Osteoblast (primary cell): ENCODE data around the gene GLRA1. TPM values are rescaled to one million over a fixed set of nuclear protein-coding genes. Genes with fewer than 3 reads are reported as not detected.
"Not testable (repeated sequence)": the region's sequence is repeated elsewhere in the genome, so short reads cannot be mapped to it uniquely, and the experiment has no call there.

ENCODE experiments used
- DNase-seq: peaks from one replicate; pipeline ENCODE4 v3.0.0; 2011; ENCODE audit warnings: low spot score, mixed read lengths; ENCODE audit not compliant: insufficient read length; ENCODE audit errors: missing footprints
- H2AFZ ChIP-seq: 2 replicates; pipeline ENCODE4 v1.6.0; 2011; ENCODE audit warnings: mild to moderate bottlenecking, low read length
- H3K27ac ChIP-seq: 2 replicates; pipeline ENCODE4 v1.5.1; 2011; ENCODE audit warnings: mild to moderate bottlenecking, low read depth, low read length, moderate library complexity
- H3K27me3 ChIP-seq: 2 replicates; pipeline ENCODE4 v1.6.0; 2012; ENCODE audit warnings: mild to moderate bottlenecking, control low read depth, inconsistent platforms, low read length, moderate library complexity; ENCODE audit not compliant: insufficient read depth
- H3K36me3 ChIP-seq: 2 replicates; pipeline ENCODE4 v1.5.1; 2011; ENCODE audit warnings: mild to moderate bottlenecking, low read length, control low read depth, moderate library complexity; ENCODE audit not compliant: insufficient read depth
- H3K4me1 ChIP-seq: 2 replicates; pipeline ENCODE4 v1.5.1; 2011; ENCODE audit warnings: mild to moderate bottlenecking, low read length, control low read depth, moderate library complexity; ENCODE audit not compliant: insufficient read depth
- H3K4me2 ChIP-seq: 2 replicates; pipeline ENCODE4 v1.6.0; 2011; ENCODE audit warnings: mild to moderate bottlenecking, low read length; ENCODE audit not compliant: insufficient read depth
- H3K4me3 ChIP-seq: fragments of 200-600 bp; sonication (generic); 3 replicates; pipeline ENCODE4 v1.5.1; 2012; ENCODE audit warnings: mild to moderate bottlenecking, low read length, inconsistent platforms; ENCODE audit not compliant: insufficient read depth
- H3K79me2 ChIP-seq: 2 replicates; pipeline ENCODE4 v1.6.0; 2012; ENCODE audit warnings: mild to moderate bottlenecking, low read length, control low read depth, inconsistent platforms; ENCODE audit not compliant: insufficient read depth
- H3K9me3 ChIP-seq: 2 replicates; pipeline ENCODE4 v1.5.1; 2011; ENCODE audit warnings: low read depth, low read length, control low read depth
- H4K20me1 ChIP-seq: 2 replicates; pipeline ENCODE4 v1.6.0; 2012; ENCODE audit warnings: mild to moderate bottlenecking, low read length, control low read depth; ENCODE audit not compliant: insufficient read depth
- CTCF ChIP-seq: IDR thresholded peaks from 2 replicates; pipeline ENCODE4 v1.5.1; 2011; ENCODE audit warnings: mild to moderate bottlenecking, low read depth, low read length, moderate library complexity; ENCODE audit errors: extremely low read depth
- total RNA-seq: library from RNA; depleted of rRNA; stranded (reverse); fragments of >200 nt; gene quantifications from 2 replicates; pipeline ENCODE4 v1.2.3, GENCODE V29; 2012

The GLRA1 gene
- total RNA-seq, 1 donor = not detected

GRCh38 chr5:151863566-151863965, 61.1 kb downstream of the GLRA1 start:
- DNase-seq = no peak
- no peaks in the 10 kb centered on the region for H3K27me3 ChIP-seq
- H3K4me1 ChIP-seq = no peaks in the 10 kb centered on the region
- H3K4me3 ChIP-seq = no peak overlapping the region
- H3K4me2 ChIP-seq = no peak overlapping the region
- no peaks in the 10 kb centered on the region for H4K20me1 ChIP-seq
- no peak for TF ChIP-seq CTCF
- H2AFZ ChIP-seq = no peak overlapping the region
- no peak overlapping the region for H3K27ac ChIP-seq
- no peaks in the 10 kb centered on the region for H3K36me3 ChIP-seq
- H3K9me3 ChIP-seq = no peaks in the 10 kb centered on the region
- H3K79me2 ChIP-seq = no peaks in the 10 kb centered on the region

GRCh38 chr5:151862811-151863472, 61.7 kb downstream of the GLRA1 start:
- Histone ChIP-seq H3K27ac (no peak overlapping the region), H3K4me1 (no peaks in the 10 kb centered on the region), H3K9me3 (no peaks in the 10 kb centered on the region), H2AFZ (no peak overlapping the region), H3K36me3 (no peaks in the 10 kb centered on the region), H3K27me3 (no peaks in the 10 kb centered on the region), H3K4me2 (no peak overlapping the region), H3K4me3 (no peak overlapping the region), H3K79me2 (no peaks in the 10 kb centered on the region), H4K20me1 (no peaks in the 10 kb centered on the region)
- DNase-seq = no peak
- no peak for TF ChIP-seq CTCF

- H2AFZ ChIP-seq, H3K79me2 ChIP-seq, H3K4me3 ChIP-seq, H3K4me2 ChIP-seq, H3K27ac ChIP-seq, H4K20me1 ChIP-seq, H3K9me3 ChIP-seq, H3K27me3 ChIP-seq, H3K4me1 ChIP-seq, H3K36me3 ChIP-seq, DNase-seq: not testable (repeated sequence)
Observed at GRCh38 chr5:151860867-151861266, 63.8 kb downstream of the GLRA1 start.

GRCh38 chr5:151856861-151857260, 67.8 kb downstream of the GLRA1 start:
- Histone ChIP-seq H3K79me2 (no peaks in the 10 kb centered on the region), H3K27me3 (no peaks in the 10 kb centered on the region), H3K4me1 (no peaks in the 10 kb centered on the region), H3K36me3 (no peaks in the 10 kb centered on the region), H4K20me1 (no peaks in the 10 kb centered on the region), H2AFZ (no peak overlapping the region), H3K4me3 (no peak overlapping the region), H3K27ac (no peak overlapping the region), H3K4me2 (no peak overlapping the region), H3K9me3 (no peaks in the 10 kb centered on the region)
- no peak for DNase-seq
- no peak for TF ChIP-seq CTCF
